CD4-positive, alpha-beta T cell treated with Interleukin-6 for 4 hours (primary cell): ENCODE results near the gene TBC1D22A.
"Not testable (repeated sequence)": the region's sequence is repeated elsewhere in the genome, so short reads cannot be mapped to it uniquely, and the experiment has no call there.

Experiments used
- DNase-seq: peaks from one replicate; pipeline ENCODE4 v3.0.0-alpha.2; 2020; ENCODE audit warnings: mixed read lengths

Gene TBC1D22A

GRCh38 chr22:47040486-47041270 is 278.2 kb downstream of the TBC1D22A start:
- DNase-seq = no peak

- DNase-seq = no peak
Measured at GRCh38 chr22:47041271-47042115, 279.0 kb downstream of the TBC1D22A start.

- no peak for DNase-seq
Measured at GRCh38 chr22:47042116-47042825, 279.8 kb downstream of the TBC1D22A start.

GRCh38 chr22:47042861-47043496 is 280.5 kb downstream of the TBC1D22A start:
- no peak for DNase-seq

GRCh38 chr22:47043835-47044721 is 281.6 kb downstream of the TBC1D22A start:
- DNase-seq = no peak

- no peak for DNase-seq
Measured at GRCh38 chr22:47044722-47045535, 282.5 kb downstream of the TBC1D22A start.

GRCh38 chr22:47045691-47046410 is 283.4 kb downstream of the TBC1D22A start:
- DNase-seq = no peak

- no peak for DNase-seq
Measured at GRCh38 chr22:47046411-47047065, 284.1 kb downstream of the TBC1D22A start.

- no peak for DNase-seq
Measured at GRCh38 chr22:47047321-47048122, 285.1 kb downstream of the TBC1D22A start.

GRCh38 chr22:47048123-47049077 is 285.9 kb downstream of the TBC1D22A start:
- no peak for DNase-seq

GRCh38 chr22:47049078-47049624 is 286.7 kb downstream of the TBC1D22A start:
- DNase-seq = no peak

- DNase-seq = not testable (repeated sequence)
Measured at GRCh38 chr22:47049736-47050400, 287.4 kb downstream of the TBC1D22A start.

- DNase-seq = no peak
Measured at GRCh38 chr22:47050401-47051051, 288.1 kb downstream of the TBC1D22A start.

- no peak for DNase-seq
Measured at GRCh38 chr22:47051441-47052071, 289.1 kb downstream of the TBC1D22A start.

- no peak for DNase-seq
Measured at GRCh38 chr22:47052236-47053012, 290.0 kb downstream of the TBC1D22A start.
